WTC11 (cell line): ENCODE results near the gene SGSM2. TPM values are rescaled to one million over a fixed set of nuclear protein-coding genes. Genes with fewer than 3 reads are reported as not detected.

Experiments
- ATAC-seq: fragments of 200-7000 bp; cut with Tn5 transposase; 2 replicates; pipeline ENCODE4 v1.10.0; 2021; ENCODE audit warnings: mild to moderate bottlenecking, moderate library complexity
- CTCF ChIA-PET: fragments of 300-600 bp; sonication (Branson Sonifier 250); formaldehyde crosslinking; loops from one replicate; lab custom pipeline; 2021; ENCODE audit warnings: antibody characterized with exemption; lab: Charles Lee
- POLR2A ChIA-PET: fragments of 350-600 bp; sonication (Branson Sonifier 250); formaldehyde crosslinking; loops from one replicate; lab custom pipeline; 2021; ENCODE audit warnings: antibody characterized with exemption; lab: Charles Lee
- DNase-seq: peaks from one replicate; pipeline ENCODE4 v3.0.0; 2021; ENCODE audit warnings: low spot score
- H3K27ac Mint-ChIP-seq: 2 replicates; pipeline ENCODE4 v1.8.0; 2021; ENCODE audit warnings: mixed read lengths
- H3K27me3 Mint-ChIP-seq: 2 replicates; pipeline ENCODE4 v1.8.0; 2021; ENCODE audit warnings: low read depth, mild to moderate bottlenecking, moderate library complexity, mixed read lengths
- H3K36me3 Mint-ChIP-seq: 2 replicates; pipeline ENCODE4 v1.8.0; 2021; ENCODE audit warnings: mixed read lengths
- H3K4me1 Mint-ChIP-seq: 2 replicates; pipeline ENCODE4 v1.8.0; 2022; ENCODE audit warnings: mixed read lengths
- H3K4me3 Mint-ChIP-seq: 2 replicates; pipeline ENCODE4 v1.8.0; 2021; ENCODE audit warnings: mild to moderate bottlenecking, moderate library complexity, mixed read lengths
- H3K9me3 Mint-ChIP-seq: 2 replicates; pipeline ENCODE4 v1.8.0; 2021; ENCODE audit warnings: mixed read lengths
- ATF1 ChIP-seq: sonication (generic); formaldehyde crosslinking; IDR thresholded peaks from 2 replicates; pipeline ENCODE4 v1.8.1; 2023; ENCODE audit warnings: mild to moderate bottlenecking, moderate library complexity, missing genetic modification reagents
- CBFB ChIP-seq: sonication (generic); formaldehyde crosslinking; IDR thresholded peaks from 2 replicates; pipeline ENCODE4 v1.8.1; 2022; ENCODE audit warnings: mild to moderate bottlenecking, low read depth, missing genetic modification reagents
- ESRRA ChIP-seq: sonication (generic); formaldehyde crosslinking; IDR thresholded peaks from 2 replicates; pipeline ENCODE4 v1.8.1; 2022; ENCODE audit warnings: mild to moderate bottlenecking, missing genetic modification reagents, borderline replicate concordance
- ETV6 ChIP-seq: sonication (generic); formaldehyde crosslinking; IDR thresholded peaks from 2 replicates; pipeline ENCODE4 v1.8.1; 2022; ENCODE audit warnings: mild to moderate bottlenecking, missing genetic modification reagents
- JAZF1 ChIP-seq: fragments of 250-450 bp; sonication (Bioruptor Pico); IDR thresholded peaks from 2 replicates; pipeline ENCODE4 v1.9.0; 2021; ENCODE audit warnings: moderate library complexity, mild to moderate bottlenecking, inconsistent platforms
- JUN ChIP-seq: sonication (generic); formaldehyde crosslinking; IDR thresholded peaks from 2 replicates; pipeline ENCODE4 v1.8.0; 2023; ENCODE audit warnings: mild to moderate bottlenecking, missing genetic modification reagents
- KAT7 ChIP-seq: sonication (generic); formaldehyde crosslinking; IDR thresholded peaks from 2 replicates; pipeline ENCODE4 v1.8.1; 2023; ENCODE audit warnings: missing genetic modification reagents, mild to moderate bottlenecking, borderline replicate concordance
- MXD4 ChIP-seq: fragments of 250-450 bp; sonication (Bioruptor Pico); IDR thresholded peaks from 2 replicates; pipeline ENCODE4 v1.8.0; 2021; ENCODE audit warnings: mild to moderate bottlenecking, moderate library complexity, borderline replicate concordance
- NFATC4 ChIP-seq: fragments of 250-450 bp; sonication (Bioruptor Pico); IDR thresholded peaks from 2 replicates; pipeline ENCODE4 v1.9.0; 2021; ENCODE audit warnings: mild to moderate bottlenecking
- NFE2L1 ChIP-seq: sonication (generic); formaldehyde crosslinking; IDR thresholded peaks from 2 replicates; pipeline ENCODE4 v1.8.1; 2023; ENCODE audit warnings: missing genetic modification reagents
- OVOL2 ChIP-seq: fragments of 250-450 bp; sonication (Bioruptor Pico); IDR thresholded peaks from 2 replicates; pipeline ENCODE4 v1.9.0; 2021; ENCODE audit warnings: mild to moderate bottlenecking, borderline replicate concordance
- PRRX2 ChIP-seq: fragments of 250-450 bp; sonication (Bioruptor Pico); IDR thresholded peaks from 2 replicates; pipeline ENCODE4 v1.8.0; 2021; ENCODE audit warnings: mild to moderate bottlenecking
- TCF7 ChIP-seq: sonication (generic); formaldehyde crosslinking; IDR thresholded peaks from 2 replicates; pipeline ENCODE4 v1.8.0; 2022; ENCODE audit warnings: mild to moderate bottlenecking, low read depth, missing genetic modification reagents, moderate library complexity
- ZBTB21 ChIP-seq: sonication (generic); formaldehyde crosslinking; IDR thresholded peaks from 2 replicates; pipeline ENCODE4 v1.8.1; 2023; ENCODE audit warnings: mild to moderate bottlenecking, missing genetic modification reagents, borderline replicate concordance
- ZNF138 ChIP-seq: sonication (generic); formaldehyde crosslinking; conservative IDR thresholded peaks from 2 replicates; pipeline ENCODE4 v1.8.1; 2022; ENCODE audit warnings: mild to moderate bottlenecking, moderate library complexity, missing genetic modification reagents
- ZNF219 ChIP-seq: sonication (generic); formaldehyde crosslinking; IDR thresholded peaks from 2 replicates; pipeline ENCODE4 v1.8.0; 2023; ENCODE audit warnings: missing genetic modification reagents, mild to moderate bottlenecking, borderline replicate concordance
- ZNF671 ChIP-seq: fragments of 250-450 bp; sonication (Bioruptor Pico); IDR thresholded peaks from 2 replicates; pipeline ENCODE4 v1.8.0; 2021; ENCODE audit warnings: mild to moderate bottlenecking
- total RNA-seq: library from RNA; stranded (reverse); gene quantifications from 3 replicates; pipeline ENCODE4 v1.2.3, GENCODE V29; 2021
- TF ChIP-seq, protein P1 (sequence below): sonication (generic); formaldehyde crosslinking; IDR thresholded peaks from 2 replicates; pipeline ENCODE4 v1.8.0; 2023; ENCODE audit warnings: missing genetic modification reagents, mild to moderate bottlenecking, borderline replicate concordance
- TF ChIP-seq, protein P2 (sequence below): sonication (generic); formaldehyde crosslinking; conservative IDR thresholded peaks from 2 replicates; pipeline ENCODE4 v1.8.1; 2023; ENCODE audit warnings: mild to moderate bottlenecking, low read depth, missing genetic modification reagents, moderate library complexity
- TF ChIP-seq, protein P3 (sequence below): sonication (generic); formaldehyde crosslinking; IDR thresholded peaks from 2 replicates; pipeline ENCODE4 v1.8.1; 2022; ENCODE audit warnings: mild to moderate bottlenecking, missing genetic modification reagents, moderate library complexity, borderline replicate concordance
- TF ChIP-seq, protein P4 (sequence below): sonication (generic); formaldehyde crosslinking; IDR thresholded peaks from 2 replicates; pipeline ENCODE4 v1.8.1; 2023; ENCODE audit warnings: mild to moderate bottlenecking, missing genetic modification reagents, moderate library complexity
- TF ChIP-seq, protein P5 (sequence below): sonication (generic); formaldehyde crosslinking; IDR thresholded peaks from 2 replicates; pipeline ENCODE4 v1.8.1; 2023; ENCODE audit warnings: mild to moderate bottlenecking, missing genetic modification reagents, borderline replicate concordance
- TF ChIP-seq, protein P6 (sequence below): sonication (generic); formaldehyde crosslinking; IDR thresholded peaks from 2 replicates; pipeline ENCODE4 v1.8.1; 2023; ENCODE audit warnings: mild to moderate bottlenecking, missing genetic modification reagents

Gene SGSM2
- total RNA-seq, 1 experiment from 2014 or later = 50.3 TPM

DNA sequence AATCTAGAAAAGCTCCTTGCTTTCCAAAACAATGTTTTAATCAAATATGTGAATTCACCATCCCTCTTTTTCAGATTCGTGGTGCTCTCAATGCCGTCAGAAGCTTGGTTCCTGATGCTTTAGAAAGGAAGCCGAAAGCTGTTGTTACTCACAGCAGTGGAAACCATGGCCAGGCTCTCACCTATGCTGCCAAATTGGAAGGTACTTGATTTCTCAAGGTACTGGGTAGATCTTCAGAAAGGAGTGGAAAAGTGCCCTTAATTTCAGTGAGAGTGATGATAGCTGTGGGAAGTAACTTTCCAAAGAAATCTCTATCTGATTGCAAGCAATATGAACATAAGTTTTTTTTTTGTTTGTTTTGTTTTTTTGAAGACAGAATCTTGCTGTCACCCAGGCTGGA, 19.5 kb upstream of the SGSM2 start:
- H3K9me3 Mint-ChIP-seq = no peaks in the 10 kb centered on the region
- no peak overlapping the region for H3K4me3 Mint-ChIP-seq
- H3K27ac Mint-ChIP-seq = no peak overlapping the region
- DNase-seq = no peak
- H3K36me3 Mint-ChIP-seq = peaks cover 6% of the 10 kb centered on the region
- ATAC-seq = no peak
- POLR2A ChIA-PET = interaction anchor here (0.5 kb wide), 2 partner anchors 14 to 469 kb away, joined by 3 to 4 read pairs; partner anchors contain the start of genes SMG6 and SRR
- no peaks in the 10 kb centered on the region for H3K4me1 Mint-ChIP-seq
- CTCF ChIA-PET = interaction anchor here (0.6 to 1.2 kb wide), 2 partner anchors 30 to 52 kb away, joined by 3 read pairs; no protein-coding TSS in a partner anchor
- H3K27me3 Mint-ChIP-seq = no peaks in the 10 kb centered on the region
- TF ChIP-seq, protein P1, sequence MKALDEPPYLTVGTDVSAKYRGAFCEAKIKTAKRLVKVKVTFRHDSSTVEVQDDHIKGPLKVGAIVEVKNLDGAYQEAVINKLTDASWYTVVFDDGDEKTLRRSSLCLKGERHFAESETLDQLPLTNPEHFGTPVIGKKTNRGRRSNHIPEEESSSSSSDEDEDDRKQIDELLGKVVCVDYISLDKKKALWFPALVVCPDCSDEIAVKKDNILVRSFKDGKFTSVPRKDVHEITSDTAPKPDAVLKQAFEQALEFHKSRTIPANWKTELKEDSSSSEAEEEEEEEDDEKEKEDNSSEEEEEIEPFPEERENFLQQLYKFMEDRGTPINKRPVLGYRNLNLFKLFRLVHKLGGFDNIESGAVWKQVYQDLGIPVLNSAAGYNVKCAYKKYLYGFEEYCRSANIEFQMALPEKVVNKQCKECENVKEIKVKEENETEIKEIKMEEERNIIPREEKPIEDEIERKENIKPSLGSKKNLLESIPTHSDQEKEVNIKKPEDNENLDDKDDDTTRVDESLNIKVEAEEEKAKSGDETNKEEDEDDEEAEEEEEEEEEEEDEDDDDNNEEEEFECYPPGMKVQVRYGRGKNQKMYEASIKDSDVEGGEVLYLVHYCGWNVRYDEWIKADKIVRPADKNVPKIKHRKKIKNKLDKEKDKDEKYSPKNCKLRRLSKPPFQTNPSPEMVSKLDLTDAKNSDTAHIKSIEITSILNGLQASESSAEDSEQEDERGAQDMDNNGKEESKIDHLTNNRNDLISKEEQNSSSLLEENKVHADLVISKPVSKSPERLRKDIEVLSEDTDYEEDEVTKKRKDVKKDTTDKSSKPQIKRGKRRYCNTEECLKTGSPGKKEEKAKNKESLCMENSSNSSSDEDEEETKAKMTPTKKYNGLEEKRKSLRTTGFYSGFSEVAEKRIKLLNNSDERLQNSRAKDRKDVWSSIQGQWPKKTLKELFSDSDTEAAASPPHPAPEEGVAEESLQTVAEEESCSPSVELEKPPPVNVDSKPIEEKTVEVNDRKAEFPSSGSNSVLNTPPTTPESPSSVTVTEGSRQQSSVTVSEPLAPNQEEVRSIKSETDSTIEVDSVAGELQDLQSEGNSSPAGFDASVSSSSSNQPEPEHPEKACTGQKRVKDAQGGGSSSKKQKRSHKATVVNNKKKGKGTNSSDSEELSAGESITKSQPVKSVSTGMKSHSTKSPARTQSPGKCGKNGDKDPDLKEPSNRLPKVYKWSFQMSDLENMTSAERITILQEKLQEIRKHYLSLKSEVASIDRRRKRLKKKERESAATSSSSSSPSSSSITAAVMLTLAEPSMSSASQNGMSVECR (CRISPR knock-in tag) = no peak
- TF ChIP-seq ETV6 = no peak
- TF ChIP-seq ZNF138 (CRISPR knock-in tag) = no peak
- TF ChIP-seq ESRRA (CRISPR knock-in tag) = no peak
- TF ChIP-seq, protein P2, sequence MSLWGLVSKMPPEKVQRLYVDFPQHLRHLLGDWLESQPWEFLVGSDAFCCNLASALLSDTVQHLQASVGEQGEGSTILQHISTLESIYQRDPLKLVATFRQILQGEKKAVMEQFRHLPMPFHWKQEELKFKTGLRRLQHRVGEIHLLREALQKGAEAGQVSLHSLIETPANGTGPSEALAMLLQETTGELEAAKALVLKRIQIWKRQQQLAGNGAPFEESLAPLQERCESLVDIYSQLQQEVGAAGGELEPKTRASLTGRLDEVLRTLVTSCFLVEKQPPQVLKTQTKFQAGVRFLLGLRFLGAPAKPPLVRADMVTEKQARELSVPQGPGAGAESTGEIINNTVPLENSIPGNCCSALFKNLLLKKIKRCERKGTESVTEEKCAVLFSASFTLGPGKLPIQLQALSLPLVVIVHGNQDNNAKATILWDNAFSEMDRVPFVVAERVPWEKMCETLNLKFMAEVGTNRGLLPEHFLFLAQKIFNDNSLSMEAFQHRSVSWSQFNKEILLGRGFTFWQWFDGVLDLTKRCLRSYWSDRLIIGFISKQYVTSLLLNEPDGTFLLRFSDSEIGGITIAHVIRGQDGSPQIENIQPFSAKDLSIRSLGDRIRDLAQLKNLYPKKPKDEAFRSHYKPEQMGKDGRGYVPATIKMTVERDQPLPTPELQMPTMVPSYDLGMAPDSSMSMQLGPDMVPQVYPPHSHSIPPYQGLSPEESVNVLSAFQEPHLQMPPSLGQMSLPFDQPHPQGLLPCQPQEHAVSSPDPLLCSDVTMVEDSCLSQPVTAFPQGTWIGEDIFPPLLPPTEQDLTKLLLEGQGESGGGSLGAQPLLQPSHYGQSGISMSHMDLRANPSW (CRISPR knock-in tag) = no peak
- no peak for TF ChIP-seq OVOL2 (CRISPR knock-in tag)
- TF ChIP-seq JAZF1 (CRISPR knock-in tag) = no peak
- TF ChIP-seq MXD4 (CRISPR knock-in tag) = no peak
- TF ChIP-seq NFE2L1 = no peak
- TF ChIP-seq CBFB (CRISPR knock-in tag) = no peak
- TF ChIP-seq, protein P3, sequence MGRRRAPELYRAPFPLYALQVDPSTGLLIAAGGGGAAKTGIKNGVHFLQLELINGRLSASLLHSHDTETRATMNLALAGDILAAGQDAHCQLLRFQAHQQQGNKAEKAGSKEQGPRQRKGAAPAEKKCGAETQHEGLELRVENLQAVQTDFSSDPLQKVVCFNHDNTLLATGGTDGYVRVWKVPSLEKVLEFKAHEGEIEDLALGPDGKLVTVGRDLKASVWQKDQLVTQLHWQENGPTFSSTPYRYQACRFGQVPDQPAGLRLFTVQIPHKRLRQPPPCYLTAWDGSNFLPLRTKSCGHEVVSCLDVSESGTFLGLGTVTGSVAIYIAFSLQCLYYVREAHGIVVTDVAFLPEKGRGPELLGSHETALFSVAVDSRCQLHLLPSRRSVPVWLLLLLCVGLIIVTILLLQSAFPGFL (CRISPR knock-in tag) = no peak
- TF ChIP-seq ATF1 (CRISPR knock-in tag) = no peak
- no peak for TF ChIP-seq ZNF219 (CRISPR knock-in tag)
- no peak for TF ChIP-seq KAT7
- TF ChIP-seq, protein P4, sequence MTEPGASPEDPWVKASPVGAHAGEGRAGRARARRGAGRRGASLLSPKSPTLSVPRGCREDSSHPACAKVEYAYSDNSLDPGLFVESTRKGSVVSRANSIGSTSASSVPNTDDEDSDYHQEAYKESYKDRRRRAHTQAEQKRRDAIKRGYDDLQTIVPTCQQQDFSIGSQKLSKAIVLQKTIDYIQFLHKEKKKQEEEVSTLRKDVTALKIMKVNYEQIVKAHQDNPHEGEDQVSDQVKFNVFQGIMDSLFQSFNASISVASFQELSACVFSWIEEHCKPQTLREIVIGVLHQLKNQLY (CRISPR knock-in tag) = no peak
- TF ChIP-seq PRRX2 (CRISPR knock-in tag) = no peak
- TF ChIP-seq JUN (CRISPR knock-in tag) = no peak

DNA sequence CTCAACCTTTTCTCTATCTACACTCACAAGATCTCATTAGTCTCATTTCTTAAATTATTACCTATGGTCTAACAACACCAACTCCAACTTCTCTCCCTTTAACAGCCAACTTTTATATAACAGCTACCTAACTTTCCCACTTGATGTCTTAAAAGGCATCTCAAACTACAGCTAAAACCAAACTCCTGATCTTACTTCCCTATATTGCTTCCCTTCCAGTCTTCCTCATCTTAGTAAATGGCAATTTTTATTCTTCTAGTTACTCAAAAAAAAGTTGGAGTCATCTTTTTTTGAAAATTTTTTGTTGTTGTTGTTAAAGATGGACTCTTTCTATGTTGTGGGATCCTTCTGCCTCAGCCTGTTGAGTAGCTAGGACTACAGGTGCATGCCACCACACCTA, 18.2 kb upstream of the SGSM2 start:
- Mint-ChIP-seq H3K27ac (no peak overlapping the region), H3K4me1 (no peaks in the 10 kb centered on the region), H3K9me3 (no peaks in the 10 kb centered on the region), H3K27me3 (no peaks in the 10 kb centered on the region), H3K4me3 (no peak overlapping the region), H3K36me3 (peaks cover 19% of the 10 kb centered on the region)
- ATAC-seq (no peak), DNase-seq (no peak)
- POLR2A ChIA-PET = interaction anchor here (0.6 kb wide), 1 partner anchor 13 kb away, joined by 3 read pairs; no protein-coding TSS in a partner anchor
- CTCF ChIA-PET = no interaction called here
- TF ChIP-seq NFATC4 = no peak
- TF ChIP-seq, protein P5, sequence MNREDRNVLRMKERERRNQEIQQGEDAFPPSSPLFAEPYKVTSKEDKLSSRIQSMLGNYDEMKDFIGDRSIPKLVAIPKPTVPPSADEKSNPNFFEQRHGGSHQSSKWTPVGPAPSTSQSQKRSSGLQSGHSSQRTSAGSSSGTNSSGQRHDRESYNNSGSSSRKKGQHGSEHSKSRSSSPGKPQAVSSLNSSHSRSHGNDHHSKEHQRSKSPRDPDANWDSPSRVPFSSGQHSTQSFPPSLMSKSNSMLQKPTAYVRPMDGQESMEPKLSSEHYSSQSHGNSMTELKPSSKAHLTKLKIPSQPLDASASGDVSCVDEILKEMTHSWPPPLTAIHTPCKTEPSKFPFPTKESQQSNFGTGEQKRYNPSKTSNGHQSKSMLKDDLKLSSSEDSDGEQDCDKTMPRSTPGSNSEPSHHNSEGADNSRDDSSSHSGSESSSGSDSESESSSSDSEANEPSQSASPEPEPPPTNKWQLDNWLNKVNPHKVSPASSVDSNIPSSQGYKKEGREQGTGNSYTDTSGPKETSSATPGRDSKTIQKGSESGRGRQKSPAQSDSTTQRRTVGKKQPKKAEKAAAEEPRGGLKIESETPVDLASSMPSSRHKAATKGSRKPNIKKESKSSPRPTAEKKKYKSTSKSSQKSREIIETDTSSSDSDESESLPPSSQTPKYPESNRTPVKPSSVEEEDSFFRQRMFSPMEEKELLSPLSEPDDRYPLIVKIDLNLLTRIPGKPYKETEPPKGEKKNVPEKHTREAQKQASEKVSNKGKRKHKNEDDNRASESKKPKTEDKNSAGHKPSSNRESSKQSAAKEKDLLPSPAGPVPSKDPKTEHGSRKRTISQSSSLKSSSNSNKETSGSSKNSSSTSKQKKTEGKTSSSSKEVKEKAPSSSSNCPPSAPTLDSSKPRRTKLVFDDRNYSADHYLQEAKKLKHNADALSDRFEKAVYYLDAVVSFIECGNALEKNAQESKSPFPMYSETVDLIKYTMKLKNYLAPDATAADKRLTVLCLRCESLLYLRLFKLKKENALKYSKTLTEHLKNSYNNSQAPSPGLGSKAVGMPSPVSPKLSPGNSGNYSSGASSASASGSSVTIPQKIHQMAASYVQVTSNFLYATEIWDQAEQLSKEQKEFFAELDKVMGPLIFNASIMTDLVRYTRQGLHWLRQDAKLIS (CRISPR knock-in tag) = no peak
- TF ChIP-seq, protein P6, sequence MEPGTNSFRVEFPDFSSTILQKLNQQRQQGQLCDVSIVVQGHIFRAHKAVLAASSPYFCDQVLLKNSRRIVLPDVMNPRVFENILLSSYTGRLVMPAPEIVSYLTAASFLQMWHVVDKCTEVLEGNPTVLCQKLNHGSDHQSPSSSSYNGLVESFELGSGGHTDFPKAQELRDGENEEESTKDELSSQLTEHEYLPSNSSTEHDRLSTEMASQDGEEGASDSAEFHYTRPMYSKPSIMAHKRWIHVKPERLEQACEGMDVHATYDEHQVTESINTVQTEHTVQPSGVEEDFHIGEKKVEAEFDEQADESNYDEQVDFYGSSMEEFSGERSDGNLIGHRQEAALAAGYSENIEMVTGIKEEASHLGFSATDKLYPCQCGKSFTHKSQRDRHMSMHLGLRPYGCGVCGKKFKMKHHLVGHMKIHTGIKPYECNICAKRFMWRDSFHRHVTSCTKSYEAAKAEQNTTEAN (CRISPR knock-in tag) = no peak
- no peak for TF ChIP-seq ZNF671 (CRISPR knock-in tag)
- no peak for TF ChIP-seq ZBTB21 (CRISPR knock-in tag)
- TF ChIP-seq TCF7 = no peak
